Effector memory CD8-positive, alpha-beta T cell (primary cell): ENCODE data around the gene STX1A.

Experiments
- ATAC-seq: fragments of 150-1000 bp; cut with Tn5 transposase; replicated peaks from 2 replicates; pipeline ENCODE4 v1.10.0; 2021; ENCODE audit warnings: mild to moderate bottlenecking, moderate library complexity
- DNase-seq, 3 experiments: peaks; one replicate each; pipeline ENCODE4 v3.0.0; 2021
- H3K27ac Mint-ChIP-seq, 2 donors: one replicate each; pipeline ENCODE4 v1.8.0; 2022; ENCODE audit warnings: mild to moderate bottlenecking in 2 of 2, mixed read lengths in 2 of 2, moderate library complexity in 2 of 2
- H3K27me3 Mint-ChIP-seq, 2 donors: one replicate each; pipeline ENCODE4 v1.8.0; 2022; ENCODE audit warnings: mixed read lengths in 2 of 2
- H3K36me3 Mint-ChIP-seq: one replicate; pipeline ENCODE4 v1.8.0; 2022; ENCODE audit warnings: mild to moderate bottlenecking, moderate library complexity, mixed read lengths; ENCODE audit not compliant: insufficient read depth
- H3K4me1 Mint-ChIP-seq, 2 donors: one replicate each; pipeline ENCODE4 v1.8.0; 2022; ENCODE audit warnings: low read depth in 2 of 2, mixed read lengths in 2 of 2
- H3K4me3 Mint-ChIP-seq, 2 donors: one replicate each; pipeline ENCODE4 v1.8.0; 2022; ENCODE audit warnings: mild to moderate bottlenecking in 2 of 2, mixed read lengths in 2 of 2, moderate library complexity in 2 of 2
- H3K9me3 Mint-ChIP-seq, 2 donors: one replicate each; pipeline ENCODE4 v1.8.0; 2022; ENCODE audit warnings: mixed read lengths in 2 of 2

The STX1A gene

GRCh38 chr7:73712773-73713172, 6.7 kb downstream of the STX1A start:
- Mint-ChIP-seq H3K4me1 (peaks cover 17 to 22% of the 10 kb centered on the region in 2 donors), H3K27me3 (no peaks in the 10 kb centered on the region), H3K27ac (peak overlapping the region in 1 of 2 donors; percentile 3), H3K36me3 (peaks cover 8% of the 10 kb centered on the region), H3K9me3 (no peaks in the 10 kb centered on the region), H3K4me3 (no peak overlapping the region)
- ATAC-seq: no peak
- no peak for DNase-seq

- Mint-ChIP-seq H3K27me3 (no peaks in the 10 kb centered on the region), H3K36me3 (peaks cover 28% of the 10 kb centered on the region), H3K4me1 (peaks cover 4 to 14% of the 10 kb centered on the region in 2 donors), H3K9me3 (no peaks in the 10 kb centered on the region), H3K4me3 (no peak overlapping the region), H3K27ac (peak overlapping the region in 1 of 2 donors; percentile 66)
- DNase-seq (no peak), ATAC-seq (no peak)
These were observed 10.4 kb downstream of the STX1A start for GRCh38 chr7:73708961-73709549.

GRCh38 chr7:73707045-73707631, 12.3 kb downstream of the STX1A start:
- DNase-seq: no peak

GRCh38 chr7:73706126-73707044, 13.1 kb downstream of the STX1A start:
- peaks cover 48% of the 10 kb centered on the region for H3K36me3 Mint-ChIP-seq
- H3K27ac Mint-ChIP-seq: peak overlapping the region in 1 of 2 donors; percentile 76
- ATAC-seq (no peak), DNase-seq (no peak)
- H3K4me1 Mint-ChIP-seq: peaks cover 0 to 6% of the 10 kb centered on the region in 2 donors
- H3K9me3 Mint-ChIP-seq: no peaks in the 10 kb centered on the region
- no peak overlapping the region for H3K4me3 Mint-ChIP-seq
- H3K27me3 Mint-ChIP-seq: no peaks in the 10 kb centered on the region

More at GRCh38 chr7:73707045-73707631, 12.3 kb downstream of the STX1A start:
- H3K27ac Mint-ChIP-seq: no peak overlapping the region
- H3K9me3 Mint-ChIP-seq: no peaks in the 10 kb centered on the region
- no peaks in the 10 kb centered on the region for H3K27me3 Mint-ChIP-seq
- H3K4me3 Mint-ChIP-seq: no peak overlapping the region
- ATAC-seq: peak; percentile 14
- H3K4me1 Mint-ChIP-seq: peaks cover 4% of the 10 kb centered on the region in 2 donors
- peaks cover 45% of the 10 kb centered on the region for H3K36me3 Mint-ChIP-seq

GRCh38 chr7:73705551-73705920, 13.9 kb downstream of the STX1A start:
- Mint-ChIP-seq H3K4me3 (no peak overlapping the region), H3K27me3 (no peaks in the 10 kb centered on the region), H3K27ac (no peak overlapping the region), H3K4me1 (peaks cover 0 to 6% of the 10 kb centered on the region in 2 donors), H3K36me3 (peaks cover 55% of the 10 kb centered on the region), H3K9me3 (no peaks in the 10 kb centered on the region)
- no peak for DNase-seq
- no peak for ATAC-seq

DNA sequence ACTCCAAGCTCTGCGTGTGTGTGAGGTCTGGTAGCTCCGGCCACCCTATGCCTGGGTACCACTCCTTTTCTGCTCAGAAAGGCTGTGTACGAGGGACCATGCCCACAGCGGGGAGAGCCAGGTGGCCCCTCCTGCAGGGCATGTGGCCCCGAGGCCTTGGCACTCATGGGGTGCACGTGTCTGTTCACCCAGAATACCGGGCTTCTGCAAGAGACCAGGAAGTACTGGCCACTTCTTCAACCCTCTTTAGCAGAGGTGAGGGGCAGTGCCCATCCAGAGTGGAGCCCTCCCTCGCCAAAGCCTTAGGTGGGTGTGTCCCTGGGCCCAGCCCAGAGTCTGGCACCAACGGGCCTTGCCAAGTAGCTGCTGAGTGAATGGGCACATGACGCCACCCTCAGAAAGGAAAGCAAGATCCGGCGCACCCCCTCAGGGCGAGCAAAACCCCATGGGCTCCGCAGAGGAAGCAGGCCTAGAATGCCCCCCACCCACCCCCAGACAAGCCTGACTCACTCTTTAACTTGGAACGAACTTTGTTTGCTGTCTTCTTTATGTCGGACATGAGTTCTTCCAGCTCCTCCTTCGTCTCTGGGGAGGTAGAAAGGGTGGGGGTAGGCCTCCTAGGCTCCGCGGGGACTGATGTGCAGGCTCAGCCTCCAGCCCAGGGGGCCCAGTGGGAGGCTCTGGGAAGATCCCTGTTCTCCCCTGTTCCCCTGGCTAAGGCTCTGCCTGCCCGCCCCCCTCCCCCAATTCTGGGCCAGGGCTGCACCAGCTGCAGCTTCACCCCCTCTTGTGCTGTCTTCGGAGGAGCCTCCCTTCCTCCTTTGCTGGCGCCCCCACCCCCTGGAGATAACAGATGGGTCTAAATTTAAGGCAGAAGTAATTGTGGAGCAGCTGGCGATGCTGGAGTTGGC, 14.6 kb downstream of the STX1A start:
- Mint-ChIP-seq H3K36me3 (peaks cover 62% of the 10 kb centered on the region), H3K4me1 (peaks cover 0 to 6% of the 10 kb centered on the region in 2 donors), H3K27me3 (no peaks in the 10 kb centered on the region), H3K4me3 (no peak overlapping the region), H3K9me3 (no peaks in the 10 kb centered on the region), H3K27ac (no peak overlapping the region)
- ATAC-seq (no peak), DNase-seq (no peak)

DNA sequence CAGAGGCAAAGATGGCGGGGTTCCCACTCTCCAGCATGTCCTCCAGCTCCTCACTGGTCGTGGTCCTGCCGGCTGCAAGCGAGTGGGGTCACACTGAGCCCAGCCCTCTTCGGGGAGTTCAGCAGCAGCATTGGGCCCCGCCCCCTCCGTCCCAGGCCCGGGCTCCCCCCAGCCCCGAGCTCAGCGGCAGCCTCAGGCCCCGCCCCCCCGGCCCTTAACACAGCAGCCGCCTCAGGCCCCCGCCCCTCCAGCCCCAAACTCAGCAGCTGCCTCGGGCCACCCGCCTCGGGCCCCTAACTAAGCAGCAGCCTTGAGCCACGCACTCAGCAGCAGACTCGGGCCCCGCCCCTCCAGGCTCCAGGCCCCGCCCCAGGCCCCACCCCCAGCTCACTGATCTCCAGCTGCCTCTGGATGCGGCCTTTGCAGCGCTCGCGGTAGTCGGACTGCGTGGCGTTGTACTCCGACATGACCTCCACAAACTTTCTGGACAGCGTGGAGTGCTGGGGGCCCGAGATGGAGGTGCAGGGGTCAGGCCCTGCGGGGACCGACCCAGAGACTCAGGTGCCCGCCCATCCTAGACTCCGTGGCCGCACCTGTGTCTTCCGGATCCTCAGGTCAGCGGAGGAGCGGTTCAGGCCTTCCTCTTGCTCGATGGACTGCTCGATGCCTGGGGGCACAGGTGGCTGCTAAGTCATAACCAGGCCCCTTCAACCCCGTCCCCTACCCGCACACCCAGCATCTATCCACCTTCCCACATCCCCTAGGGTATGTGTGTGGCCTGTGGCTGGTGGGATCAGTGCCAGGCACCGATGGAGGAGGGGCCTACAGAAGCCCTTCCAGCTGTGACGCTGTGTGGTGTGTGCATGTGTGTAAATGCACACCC, 15.5 kb downstream of the STX1A start:
- no peaks in the 10 kb centered on the region for H3K27me3 Mint-ChIP-seq
- H3K9me3 Mint-ChIP-seq: no peaks in the 10 kb centered on the region
- DNase-seq (no peak), ATAC-seq (peak; percentile 24)
- peak overlapping the region in 1 of 2 donors; percentile 77 for H3K27ac Mint-ChIP-seq
- peaks cover 0 to 6% of the 10 kb centered on the region in 2 donors for H3K4me1 Mint-ChIP-seq
- H3K4me3 Mint-ChIP-seq: no peak overlapping the region
- H3K36me3 Mint-ChIP-seq: peaks cover 67% of the 10 kb centered on the region

- Mint-ChIP-seq H3K4me1 (peaks cover 0 to 6% of the 10 kb centered on the region in 2 donors), H3K27ac (peak overlapping the region in 1 of 2 donors; percentile 77), H3K27me3 (no peaks in the 10 kb centered on the region), H3K36me3 (peaks cover 74% of the 10 kb centered on the region), H3K4me3 (no peak overlapping the region), H3K9me3 (no peaks in the 10 kb centered on the region)
- DNase-seq (no peak), ATAC-seq (no peak)
These were observed 16.2 kb downstream of the STX1A start for GRCh38 chr7:73703225-73703624.

DNA sequence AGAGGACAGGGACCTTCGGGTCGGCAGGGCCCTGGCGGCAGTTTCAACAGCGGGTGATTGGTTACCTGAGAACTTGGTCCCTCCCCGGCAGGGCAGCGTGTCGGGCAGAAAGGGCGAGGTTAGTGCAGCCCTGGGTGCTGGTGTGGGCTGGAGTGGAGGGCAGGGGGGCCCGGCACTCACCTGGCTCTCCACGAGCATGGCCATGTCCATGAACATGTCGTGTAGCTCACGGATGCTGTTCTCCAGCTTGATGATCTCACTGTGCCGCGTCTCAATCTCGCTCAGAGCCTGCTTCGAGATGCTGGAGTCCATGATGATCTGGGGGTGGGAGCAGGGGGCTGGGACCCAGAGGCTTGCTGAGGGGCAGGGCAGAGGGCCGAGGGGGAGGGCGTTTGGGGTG, 16.8 kb downstream of the STX1A start:
- no peaks in the 10 kb centered on the region for H3K9me3 Mint-ChIP-seq
- peak overlapping the region in 1 of 2 donors; percentile 77 for H3K27ac Mint-ChIP-seq
- ATAC-seq (no peak), DNase-seq (no peak)
- H3K4me3 Mint-ChIP-seq: no peak overlapping the region
- H3K27me3 Mint-ChIP-seq: no peaks in the 10 kb centered on the region
- H3K4me1 Mint-ChIP-seq: peaks cover 0 to 6% of the 10 kb centered on the region in 2 donors
- peaks cover 79% of the 10 kb centered on the region for H3K36me3 Mint-ChIP-seq

GRCh38 chr7:73702226-73702625, 17.2 kb downstream of the STX1A start:
- Mint-ChIP-seq H3K4me1 (peaks cover 0 to 6% of the 10 kb centered on the region in 2 donors), H3K27me3 (no peaks in the 10 kb centered on the region), H3K36me3 (peaks cover 82% of the 10 kb centered on the region), H3K9me3 (no peaks in the 10 kb centered on the region), H3K4me3 (no peak overlapping the region), H3K27ac (peak overlapping the region; percentile 19 to 77)
- DNase-seq (no peak), ATAC-seq (no peak)

GRCh38 chr7:73701357-73701995, 18.0 kb downstream of the STX1A start:
- Mint-ChIP-seq H3K27ac (peak overlapping the region; percentile 19 to 82), H3K27me3 (no peaks in the 10 kb centered on the region), H3K4me1 (peaks cover 0 to 5% of the 10 kb centered on the region in 2 donors), H3K4me3 (no peak overlapping the region), H3K36me3 (peaks cover 85% of the 10 kb centered on the region), H3K9me3 (no peaks in the 10 kb centered on the region)
- DNase-seq: no peak
- ATAC-seq: peak; percentile 57
